Measurements from ENCODE around the gene MOAP1.

DNA sequence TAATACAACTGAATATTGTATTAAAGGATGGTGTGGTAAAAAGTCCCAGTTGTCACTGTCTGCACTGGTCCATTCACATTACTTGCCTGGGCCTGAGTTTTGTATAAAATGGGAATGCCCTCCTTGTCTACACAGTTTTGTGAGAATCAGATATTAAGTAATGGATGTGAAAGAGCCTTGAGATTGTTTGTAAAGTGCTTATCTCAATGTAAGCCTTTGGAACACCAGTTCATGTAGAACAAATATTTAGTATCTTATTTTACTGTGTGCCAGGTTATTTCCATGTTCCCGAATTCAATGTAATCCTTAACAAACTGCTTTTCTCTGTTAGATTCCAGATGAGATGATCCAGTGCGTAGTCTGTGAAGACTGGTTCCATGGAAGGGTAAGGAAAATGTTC lies 29.9 kb upstream of the MOAP1 start:
- TF ChIP-seq, protein P1, sequence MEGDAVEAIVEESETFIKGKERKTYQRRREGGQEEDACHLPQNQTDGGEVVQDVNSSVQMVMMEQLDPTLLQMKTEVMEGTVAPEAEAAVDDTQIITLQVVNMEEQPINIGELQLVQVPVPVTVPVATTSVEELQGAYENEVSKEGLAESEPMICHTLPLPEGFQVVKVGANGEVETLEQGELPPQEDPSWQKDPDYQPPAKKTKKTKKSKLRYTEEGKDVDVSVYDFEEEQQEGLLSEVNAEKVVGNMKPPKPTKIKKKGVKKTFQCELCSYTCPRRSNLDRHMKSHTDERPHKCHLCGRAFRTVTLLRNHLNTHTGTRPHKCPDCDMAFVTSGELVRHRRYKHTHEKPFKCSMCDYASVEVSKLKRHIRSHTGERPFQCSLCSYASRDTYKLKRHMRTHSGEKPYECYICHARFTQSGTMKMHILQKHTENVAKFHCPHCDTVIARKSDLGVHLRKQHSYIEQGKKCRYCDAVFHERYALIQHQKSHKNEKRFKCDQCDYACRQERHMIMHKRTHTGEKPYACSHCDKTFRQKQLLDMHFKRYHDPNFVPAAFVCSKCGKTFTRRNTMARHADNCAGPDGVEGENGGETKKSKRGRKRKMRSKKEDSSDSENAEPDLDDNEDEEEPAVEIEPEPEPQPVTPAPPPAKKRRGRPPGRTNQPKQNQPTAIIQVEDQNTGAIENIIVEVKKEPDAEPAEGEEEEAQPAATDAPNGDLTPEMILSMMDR (IDR thresholded peaks at IDR 0.05 in 4 of 5, conservative IDR thresholded peaks at IDR 0.05 in 1 of 5) = no peak
- TF ChIP-seq POLR2A (IDR thresholded peaks at IDR 0.05) = no peak

All from gastrocnemius medialis (tissue), 4 donors.